GM23248 (cell line): Measurements from ENCODE around the gene POLN. TPM values are rescaled to one million over a fixed set of nuclear protein-coding genes. Genes with fewer than 3 reads are reported as not detected.

ENCODE experiments used
- DNase-seq: peaks from one replicate; pipeline ENCODE4 v3.0.0-alpha.2; 2015
- H2AFZ ChIP-seq: fragments of 200-600 bp; sonication (generic); 2 replicates; pipeline ENCODE4 v1.6.1; 2016; ENCODE audit warnings: antibody characterized with exemption
- H3F3A ChIP-seq: fragments of 200-600 bp; sonication (generic); 2 replicates; pipeline ENCODE4 v1.6.1; 2016; ENCODE audit warnings: mild to moderate bottlenecking, antibody characterized with exemption, mixed run types; ENCODE audit not compliant: insufficient read depth
- H3K27ac ChIP-seq: fragments of 200-600 bp; sonication (generic); 2 replicates; pipeline ENCODE4 v1.5.1; 2016; ENCODE audit warnings: mild to moderate bottlenecking
- H3K27me3 ChIP-seq: fragments of 200-600 bp; sonication (generic); replicated peaks from 2 replicates; pipeline ENCODE4 v1.6.1; 2016; ENCODE audit warnings: mild to moderate bottlenecking; ENCODE audit not compliant: insufficient read depth
- H3K36me3 ChIP-seq: fragments of 200-600 bp; sonication (generic); 2 replicates; pipeline ENCODE4 v1.6.1; 2016; ENCODE audit warnings: low read depth, mild to moderate bottlenecking
- H3K4me1 ChIP-seq: fragments of 200-600 bp; sonication (generic); 2 replicates; pipeline ENCODE4 v1.6.1; 2016; ENCODE audit warnings: mild to moderate bottlenecking; ENCODE audit not compliant: insufficient read depth
- H3K4me2 ChIP-seq: fragments of 200-600 bp; sonication (generic); one replicate; pipeline ENCODE4 v1.6.1; 2016; ENCODE audit warnings: mild to moderate bottlenecking; ENCODE audit not compliant: unreplicated experiment
- H3K4me3 ChIP-seq: fragments of 200-600 bp; sonication (generic); 2 replicates; pipeline ENCODE4 v1.5.1; 2016; ENCODE audit warnings: mild to moderate bottlenecking
- H3K79me2 ChIP-seq: fragments of 200-600 bp; sonication (generic); 2 replicates; pipeline ENCODE4 v1.6.1; 2016; ENCODE audit warnings: mild to moderate bottlenecking; ENCODE audit not compliant: insufficient read depth
- H3K9ac ChIP-seq: fragments of 200-600 bp; sonication (generic); 2 replicates; pipeline ENCODE4 v1.6.1; 2016; ENCODE audit warnings: mild to moderate bottlenecking
- H3K9me2 ChIP-seq: fragments of 200-600 bp; sonication (generic); 2 replicates; pipeline ENCODE4 v1.6.1; 2016; ENCODE audit warnings: mixed run types, mild to moderate bottlenecking, moderate library complexity; ENCODE audit not compliant: insufficient read depth
- H3K9me3 ChIP-seq: fragments of 200-600 bp; sonication (generic); one replicate; pipeline ENCODE4 v1.6.1; 2017; ENCODE audit warnings: low read depth
- H4K20me1 ChIP-seq: fragments of 200-600 bp; sonication (generic); 2 replicates; pipeline ENCODE4 v1.6.0; 2016; ENCODE audit not compliant: insufficient read depth
- EZH2 ChIP-seq: fragments of 200-600 bp; sonication (generic); IDR thresholded peaks from 2 replicates; pipeline ENCODE4 v1.6.1; 2018; ENCODE audit warnings: antibody characterized with exemption, mild to moderate bottlenecking; ENCODE audit not compliant: insufficient read depth, poor library complexity, severe bottlenecking
- EZH2phosphoT487 ChIP-seq: fragments of 200-600 bp; sonication (generic); IDR thresholded peaks from 2 replicates; pipeline ENCODE4 v1.6.1; 2018; ENCODE audit warnings: antibody characterized with exemption, moderate library complexity, mild to moderate bottlenecking, low read depth; ENCODE audit not compliant: insufficient read depth
- WGBS, 2 experiments: methylation state at CpG; one replicate each; pipeline ENCODE4 v1.1.6; 2015 to 2017; ENCODE audit warnings: low lambda C conversion rate in 2 of 2, low coverage in 1 of 2; ENCODE audit errors: missing lambda C conversion rate in 2 of 2; 5-methylcytosine and 5-hydroxymethylcytosine counted together
- in situ Hi-C: fragments of 300-500 bp; cut with MboI; formaldehyde crosslinking; loops from 2 replicates; pipeline ENCODE4 v1.15.0; 2020
- polyA plus RNA-seq: library from polyadenylated mRNA; unstranded; fragments of >200 nt; fragmentation: Nextera tagmentation; extraction: Ambion mirVana; gene quantifications from 2 replicates; pipeline ENCODE4 v1.2.1, GENCODE V29; 2016
- total RNA-seq: library from RNA; depleted of rRNA; stranded (reverse); fragments of >200 nt; shearing (Covaris generic); gene quantifications from 2 replicates; pipeline ENCODE4 v1.2.3, GENCODE V29; 2014

Gene POLN
- total and polyA plus RNA-seq, 2 experiments from 2014 or later: 1.6 to 3.9 TPM

DNA sequence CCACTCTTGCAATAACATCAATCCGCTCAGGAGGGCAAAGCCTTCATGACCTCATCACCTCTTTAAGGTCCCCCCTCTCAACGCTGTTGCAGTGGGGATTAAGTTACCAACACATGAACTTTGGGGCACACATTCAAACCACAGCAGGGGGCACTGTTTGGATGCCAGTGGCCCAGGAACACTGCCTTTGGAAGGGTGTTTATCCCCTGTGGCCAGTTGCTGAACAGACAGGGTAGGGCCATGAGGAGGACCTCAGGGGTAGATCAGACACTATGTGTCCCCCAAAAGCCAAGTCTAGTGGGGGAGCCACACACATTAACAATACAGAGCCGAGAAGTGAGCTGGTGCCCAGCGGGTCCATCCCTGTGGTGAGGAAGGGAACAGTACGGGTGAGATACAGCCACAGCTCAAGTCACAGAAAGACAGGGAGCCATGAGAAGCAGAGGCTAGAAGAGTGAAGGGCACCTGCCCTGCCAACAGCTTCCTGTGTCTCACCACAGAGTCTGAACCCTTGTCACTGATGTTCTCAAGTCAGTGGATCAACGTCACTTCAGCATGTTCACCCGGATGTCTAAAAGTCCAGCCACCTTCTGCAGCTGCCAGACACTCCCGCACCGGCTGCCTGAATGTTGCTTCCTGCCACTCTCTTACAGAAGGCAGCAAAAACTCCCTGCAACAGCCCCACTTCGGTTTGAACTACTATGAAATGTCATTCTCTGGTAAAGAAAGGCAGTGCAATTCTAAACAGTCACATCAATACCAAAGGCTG is 39.8 kb upstream of the POLN start:
- TF ChIP-seq EZH2phosphoT487 (no peak), EZH2 (no peak)
- no peaks in the 10 kb centered on the region for H3K36me3 ChIP-seq
- H3K4me1 ChIP-seq: peaks cover 8% of the 10 kb centered on the region
- no peak overlapping the region for H3K4me2 ChIP-seq
- no peak overlapping the region for H2AFZ ChIP-seq
- no peak overlapping the region for H3K27ac ChIP-seq
- H3K79me2 ChIP-seq: no peaks in the 10 kb centered on the region
- no peak for DNase-seq
- no peaks in the 10 kb centered on the region for H4K20me1 ChIP-seq
- no peaks in the 10 kb centered on the region for H3K27me3 ChIP-seq
- no peaks in the 10 kb centered on the region for H3K9me3 ChIP-seq
- H3K9ac ChIP-seq: no peak overlapping the region
- no peak overlapping the region for H3K4me3 ChIP-seq
- no peaks in the 10 kb centered on the region for H3F3A ChIP-seq
- WGBS, 2 experiments: 58 to 64% methylated on average over 10 of the region's 10 CpGs
- in situ Hi-C loops: no loop called here
- H3K9me2 ChIP-seq: no peaks in the 10 kb centered on the region

DNA sequence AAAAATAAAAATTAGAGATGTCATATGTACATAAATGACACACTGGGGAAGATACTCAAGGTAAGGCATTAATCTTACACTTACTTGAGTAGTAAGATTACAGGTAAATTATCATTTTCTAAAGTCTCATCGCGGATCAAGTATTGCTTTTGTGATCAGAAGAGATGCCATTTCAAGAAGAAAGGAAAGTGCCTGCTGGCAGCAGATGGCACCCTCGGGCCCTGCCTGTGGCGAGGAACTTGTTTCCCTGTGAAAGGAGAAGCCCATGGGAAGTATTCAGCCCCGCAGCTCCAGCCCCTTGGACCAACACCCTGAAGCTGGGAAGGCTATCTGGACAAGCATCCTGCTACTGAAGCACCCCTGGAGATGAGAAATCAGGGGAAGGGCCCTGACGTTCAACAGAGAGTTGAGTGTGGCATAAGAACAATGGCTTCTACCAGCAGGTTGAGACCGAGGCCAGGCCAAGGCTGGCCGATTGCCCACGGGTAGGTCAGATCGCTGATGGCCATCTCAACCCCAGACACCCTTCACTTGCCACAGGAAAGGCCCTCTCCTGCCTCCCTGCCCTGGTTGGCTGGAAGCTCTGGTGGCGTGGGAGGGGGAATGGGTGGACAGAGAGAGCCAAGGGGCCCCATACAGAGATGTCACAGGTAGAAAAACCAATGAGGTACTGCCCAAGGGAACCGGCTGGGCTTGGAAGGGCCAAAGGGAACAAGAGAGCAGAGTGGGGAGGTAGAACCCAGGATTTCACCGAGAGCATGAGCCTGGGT is 38.8 kb upstream of the POLN start:
- Histone ChIP-seq H3K27ac (no peak overlapping the region), H3K4me1 (peaks cover 8% of the 10 kb centered on the region), H4K20me1 (no peaks in the 10 kb centered on the region), H3K9ac (no peak overlapping the region), H3K4me3 (no peak overlapping the region), H3K79me2 (no peaks in the 10 kb centered on the region), H3K9me3 (no peaks in the 10 kb centered on the region), H3K27me3 (no peaks in the 10 kb centered on the region), H3K36me3 (no peaks in the 10 kb centered on the region), H3K9me2 (no peaks in the 10 kb centered on the region), H2AFZ (no peak overlapping the region), H3K4me2 (no peak overlapping the region), H3F3A (no peaks in the 10 kb centered on the region)
- in situ Hi-C loops: no loop called here
- no peak for DNase-seq
- no peak for TF ChIP-seq EZH2phosphoT487
- TF ChIP-seq EZH2: no peak
- WGBS, 2 experiments: 80 to 84% methylated on average over 13 of the region's 13 CpGs

DNA sequence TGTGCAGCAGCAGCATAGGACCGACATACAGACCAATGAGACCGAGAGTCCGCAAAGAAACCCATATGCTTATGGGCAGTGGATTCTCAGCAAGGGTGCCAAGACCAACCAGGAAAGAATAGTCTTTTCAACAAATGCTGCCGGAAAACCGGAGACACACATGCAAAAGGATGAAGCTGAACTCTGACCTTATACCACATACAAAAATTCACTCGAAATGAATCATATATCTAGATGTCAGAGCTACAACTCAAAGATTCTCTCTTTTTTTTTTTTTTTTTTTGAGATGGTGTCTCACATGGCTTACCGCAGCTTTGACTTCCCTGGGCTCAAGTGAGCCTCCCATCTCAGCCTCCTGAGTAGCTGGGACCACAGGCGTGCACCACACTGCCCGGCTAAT is 36.0 kb upstream of the POLN start:
- Histone ChIP-seq H4K20me1 (no peaks in the 10 kb centered on the region), H3K9me3 (no peaks in the 10 kb centered on the region), H3K9me2 (no peaks in the 10 kb centered on the region), H3K4me3 (no peak overlapping the region), H3K4me1 (no peaks in the 10 kb centered on the region), H3F3A (no peaks in the 10 kb centered on the region), H3K9ac (no peak overlapping the region), H3K27ac (no peak overlapping the region), H3K36me3 (no peaks in the 10 kb centered on the region), H2AFZ (no peak overlapping the region), H3K79me2 (no peaks in the 10 kb centered on the region), H3K27me3 (no peaks in the 10 kb centered on the region), H3K4me2 (no peak overlapping the region)
- in situ Hi-C loops: no loop called here
- no peak for DNase-seq
- 91 to 93% methylated on average over 9 of the region's 9 CpGs for WGBS, 2 experiments
- no peak for TF ChIP-seq EZH2

DNA sequence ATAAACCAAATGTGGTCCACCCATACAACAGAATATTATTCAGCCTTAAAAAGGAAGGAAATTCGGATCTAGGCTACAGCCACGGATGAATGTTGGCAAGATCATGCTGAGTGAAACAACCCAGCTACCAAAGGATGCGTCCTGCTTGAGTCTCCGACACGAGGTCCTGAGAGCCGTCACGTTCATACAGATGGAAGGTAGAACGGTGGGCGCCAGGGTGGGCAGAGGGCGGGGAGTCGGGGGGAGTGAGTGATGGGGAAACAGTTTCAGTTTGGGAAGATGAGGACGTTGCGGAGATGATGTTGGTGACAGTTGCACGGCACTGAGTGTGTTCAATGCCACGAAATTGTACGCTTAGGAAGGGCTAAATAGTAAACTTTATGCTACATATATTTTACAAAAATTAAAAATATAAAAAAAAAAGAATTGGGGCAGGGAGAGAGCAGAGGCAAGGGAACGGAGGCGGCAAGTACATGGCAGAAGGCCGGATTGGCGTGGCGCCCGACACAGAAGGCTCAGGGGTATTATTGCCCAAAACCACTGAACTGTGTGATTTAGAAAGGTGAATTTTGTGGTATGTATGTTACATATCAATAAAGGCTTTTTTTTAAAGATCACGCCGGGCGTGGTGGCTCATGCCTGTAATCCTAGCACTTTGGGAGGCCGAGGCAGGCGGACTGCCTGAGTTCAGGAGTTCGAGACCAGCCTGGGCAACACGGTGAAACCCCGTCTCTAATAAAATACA is 34.8 kb upstream of the POLN start:
- Histone ChIP-seq H3K9ac (no peak overlapping the region), H3K27ac (no peak overlapping the region), H3K9me3 (no peaks in the 10 kb centered on the region), H3K79me2 (no peaks in the 10 kb centered on the region), H3K9me2 (no peaks in the 10 kb centered on the region), H3F3A (no peaks in the 10 kb centered on the region), H2AFZ (no peak overlapping the region), H3K4me2 (no peak overlapping the region), H3K27me3 (no peaks in the 10 kb centered on the region), H3K4me3 (no peak overlapping the region), H4K20me1 (no peaks in the 10 kb centered on the region), H3K36me3 (no peaks in the 10 kb centered on the region), H3K4me1 (no peaks in the 10 kb centered on the region)
- TF ChIP-seq EZH2phosphoT487 (no peak), EZH2 (no peak)
- WGBS, 2 experiments: 93% methylated on average over 30 of the region's 30 CpGs
- in situ Hi-C loops: no loop called here
- DNase-seq: no peak
